Measurements from ENCODE around the gene DUSP28.

Gene DUSP28

GRCh38 chr2:240567872-240568677, 7.9 kb downstream of the DUSP28 start, which contains the start of gene RNPEPL1 (continued):
- TF ChIP-seq ZSCAN4 (tag by site-specific recombination; IDR thresholded peaks at IDR 0.05) (no peak), ZNF645 (tag by site-specific recombination; IDR thresholded peaks at IDR 0.05) (no peak), ZNF202 (tag by site-specific recombination; IDR thresholded peaks at IDR 0.05; ENCODE audit: borderline replicate concordance) (no peak), ZNF704 (tag by site-specific recombination; IDR thresholded peaks at IDR 0.05) (no peak), ZNF692 (tag by site-specific recombination; IDR thresholded peaks at IDR 0.05) (peak; percentile 54; the same call in 1 of the 2 replicates), ZNF48 (tag by site-specific recombination; IDR thresholded peaks at IDR 0.05) (no peak), HOXD13 (CRISPR knock-in tag; IDR thresholded peaks at IDR 0.05; ENCODE audit: borderline replicate concordance) (no peak), ZNF311 (tag by site-specific recombination; IDR thresholded peaks at IDR 0.05; ENCODE audit: borderline replicate concordance) (no peak), ATF2 (tag by site-specific recombination; IDR thresholded peaks at IDR 0.05; ENCODE audit: low read depth) (no peak), TSHZ1 (tag by site-specific recombination; IDR thresholded peaks at IDR 0.05; ENCODE audit: borderline replicate concordance) (no peak), ZIC2 (tag by site-specific recombination; IDR thresholded peaks at IDR 0.05) (no peak), ZBTB20 (tag by site-specific recombination; IDR thresholded peaks at IDR 0.05) (peak; percentile 96), ZNF404 (tag by site-specific recombination; IDR thresholded peaks at IDR 0.05) (no peak), ZNF600 (tag by site-specific recombination; IDR thresholded peaks at IDR 0.05) (0 out of 2 replicates have a peak, but pooled peaks have one; percentile 17), ZNF132 (tag by site-specific recombination; IDR thresholded peaks at IDR 0.05; ENCODE audit: borderline replicate concordance) (no peak), CTCF (tag by site-specific recombination; IDR thresholded peaks at IDR 0.05) (no peak), SCRT1 (tag by site-specific recombination; IDR thresholded peaks at IDR 0.05; ENCODE audit: borderline replicate concordance) (0 out of 2 replicates have a peak, but pooled peaks have one; percentile 18), ZBTB21 (tag by site-specific recombination; IDR thresholded peaks at IDR 0.05) (no peak), ZNF292 (tag by site-specific recombination; IDR thresholded peaks at IDR 0.05; ENCODE audit: borderline replicate concordance, low read depth) (no peak), ZNF488 (tag by site-specific recombination; IDR thresholded peaks at IDR 0.05) (no peak), ZNF529 (tag by site-specific recombination; IDR thresholded peaks at IDR 0.05; ENCODE audit: insufficient replicate concordance) (no peak), KLF8 (tag by site-specific recombination; IDR thresholded peaks at IDR 0.05) (peak; percentile 44; the same call in 1 of the 2 replicates)

Measured in HEK293 (cell line).